Measurements from ENCODE around the gene GEMIN8.

DNA sequence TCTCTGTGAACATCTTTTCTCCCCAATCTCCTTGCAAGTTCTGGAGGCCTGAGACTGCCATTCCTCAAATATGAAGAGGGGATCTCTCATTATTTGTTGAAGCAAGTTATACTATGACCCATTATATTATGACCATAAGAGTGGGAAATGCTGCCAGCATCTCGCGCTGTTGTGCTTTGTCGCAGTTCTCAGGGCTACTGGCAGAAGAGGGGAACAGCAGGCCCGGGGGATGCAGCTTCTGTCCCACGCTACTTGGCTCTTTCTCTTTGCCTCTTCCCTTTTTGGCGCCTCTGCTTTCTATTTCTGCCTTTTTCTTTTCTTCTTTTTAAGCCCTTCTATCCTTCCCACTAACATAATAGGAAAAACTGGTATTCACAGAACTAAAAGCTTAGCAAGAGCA is 64.2 kb downstream of the GEMIN8 start:
- TF ChIP-seq, protein P1, sequence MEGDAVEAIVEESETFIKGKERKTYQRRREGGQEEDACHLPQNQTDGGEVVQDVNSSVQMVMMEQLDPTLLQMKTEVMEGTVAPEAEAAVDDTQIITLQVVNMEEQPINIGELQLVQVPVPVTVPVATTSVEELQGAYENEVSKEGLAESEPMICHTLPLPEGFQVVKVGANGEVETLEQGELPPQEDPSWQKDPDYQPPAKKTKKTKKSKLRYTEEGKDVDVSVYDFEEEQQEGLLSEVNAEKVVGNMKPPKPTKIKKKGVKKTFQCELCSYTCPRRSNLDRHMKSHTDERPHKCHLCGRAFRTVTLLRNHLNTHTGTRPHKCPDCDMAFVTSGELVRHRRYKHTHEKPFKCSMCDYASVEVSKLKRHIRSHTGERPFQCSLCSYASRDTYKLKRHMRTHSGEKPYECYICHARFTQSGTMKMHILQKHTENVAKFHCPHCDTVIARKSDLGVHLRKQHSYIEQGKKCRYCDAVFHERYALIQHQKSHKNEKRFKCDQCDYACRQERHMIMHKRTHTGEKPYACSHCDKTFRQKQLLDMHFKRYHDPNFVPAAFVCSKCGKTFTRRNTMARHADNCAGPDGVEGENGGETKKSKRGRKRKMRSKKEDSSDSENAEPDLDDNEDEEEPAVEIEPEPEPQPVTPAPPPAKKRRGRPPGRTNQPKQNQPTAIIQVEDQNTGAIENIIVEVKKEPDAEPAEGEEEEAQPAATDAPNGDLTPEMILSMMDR (IDR thresholded peaks at IDR 0.05 in 2 of 3, conservative IDR thresholded peaks at IDR 0.05 in 1 of 3; ENCODE audit: borderline replicate concordance in 1 of 3, insufficient read depth in 1 of 3, low read depth in 2 of 3, low read length in 2 of 3) = no peak
- no peak for TF ChIP-seq RAD21 (IDR thresholded peaks at IDR 0.05; ENCODE audit: low read depth)
- TF ChIP-seq POLR2AphosphoS5 (IDR thresholded peaks at IDR 0.05; ENCODE audit: low read depth, low read length) = no peak
- TF ChIP-seq, protein P2, sequence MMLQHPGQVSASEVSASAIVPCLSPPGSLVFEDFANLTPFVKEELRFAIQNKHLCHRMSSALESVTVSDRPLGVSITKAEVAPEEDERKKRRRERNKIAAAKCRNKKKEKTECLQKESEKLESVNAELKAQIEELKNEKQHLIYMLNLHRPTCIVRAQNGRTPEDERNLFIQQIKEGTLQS (IDR thresholded peaks at IDR 0.05) = no peak
- TF ChIP-seq, protein P3, sequence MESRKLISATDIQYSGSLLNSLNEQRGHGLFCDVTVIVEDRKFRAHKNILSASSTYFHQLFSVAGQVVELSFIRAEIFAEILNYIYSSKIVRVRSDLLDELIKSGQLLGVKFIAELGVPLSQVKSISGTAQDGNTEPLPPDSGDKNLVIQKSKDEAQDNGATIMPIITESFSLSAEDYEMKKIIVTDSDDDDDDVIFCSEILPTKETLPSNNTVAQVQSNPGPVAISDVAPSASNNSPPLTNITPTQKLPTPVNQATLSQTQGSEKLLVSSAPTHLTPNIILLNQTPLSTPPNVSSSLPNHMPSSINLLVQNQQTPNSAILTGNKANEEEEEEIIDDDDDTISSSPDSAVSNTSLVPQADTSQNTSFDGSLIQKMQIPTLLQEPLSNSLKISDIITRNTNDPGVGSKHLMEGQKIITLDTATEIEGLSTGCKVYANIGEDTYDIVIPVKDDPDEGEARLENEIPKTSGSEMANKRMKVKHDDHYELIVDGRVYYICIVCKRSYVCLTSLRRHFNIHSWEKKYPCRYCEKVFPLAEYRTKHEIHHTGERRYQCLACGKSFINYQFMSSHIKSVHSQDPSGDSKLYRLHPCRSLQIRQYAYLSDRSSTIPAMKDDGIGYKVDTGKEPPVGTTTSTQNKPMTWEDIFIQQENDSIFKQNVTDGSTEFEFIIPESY (IDR thresholded peaks at IDR 0.05; ENCODE audit: extremely low read depth, insufficient replicate concordance, low read length) = no peak
- TF ChIP-seq POLR2A (IDR thresholded peaks at IDR 0.05; ENCODE audit: borderline replicate concordance, extremely low read depth, insufficient read depth, insufficient read length) = no peak
- TF ChIP-seq YY1 (IDR thresholded peaks at IDR 0.05; ENCODE audit: extremely low read depth, insufficient replicate concordance, low read depth, low read length) = no peak
- no peak for TF ChIP-seq EZH2 (IDR thresholded peaks at IDR 0.05)
- TF ChIP-seq, protein P4, sequence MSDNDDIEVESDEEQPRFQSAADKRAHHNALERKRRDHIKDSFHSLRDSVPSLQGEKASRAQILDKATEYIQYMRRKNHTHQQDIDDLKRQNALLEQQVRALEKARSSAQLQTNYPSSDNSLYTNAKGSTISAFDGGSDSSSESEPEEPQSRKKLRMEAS (IDR thresholded peaks at IDR 0.05) = no peak
- TF ChIP-seq JUND (IDR thresholded peaks at IDR 0.05) = no peak
- TF ChIP-seq, protein P5, sequence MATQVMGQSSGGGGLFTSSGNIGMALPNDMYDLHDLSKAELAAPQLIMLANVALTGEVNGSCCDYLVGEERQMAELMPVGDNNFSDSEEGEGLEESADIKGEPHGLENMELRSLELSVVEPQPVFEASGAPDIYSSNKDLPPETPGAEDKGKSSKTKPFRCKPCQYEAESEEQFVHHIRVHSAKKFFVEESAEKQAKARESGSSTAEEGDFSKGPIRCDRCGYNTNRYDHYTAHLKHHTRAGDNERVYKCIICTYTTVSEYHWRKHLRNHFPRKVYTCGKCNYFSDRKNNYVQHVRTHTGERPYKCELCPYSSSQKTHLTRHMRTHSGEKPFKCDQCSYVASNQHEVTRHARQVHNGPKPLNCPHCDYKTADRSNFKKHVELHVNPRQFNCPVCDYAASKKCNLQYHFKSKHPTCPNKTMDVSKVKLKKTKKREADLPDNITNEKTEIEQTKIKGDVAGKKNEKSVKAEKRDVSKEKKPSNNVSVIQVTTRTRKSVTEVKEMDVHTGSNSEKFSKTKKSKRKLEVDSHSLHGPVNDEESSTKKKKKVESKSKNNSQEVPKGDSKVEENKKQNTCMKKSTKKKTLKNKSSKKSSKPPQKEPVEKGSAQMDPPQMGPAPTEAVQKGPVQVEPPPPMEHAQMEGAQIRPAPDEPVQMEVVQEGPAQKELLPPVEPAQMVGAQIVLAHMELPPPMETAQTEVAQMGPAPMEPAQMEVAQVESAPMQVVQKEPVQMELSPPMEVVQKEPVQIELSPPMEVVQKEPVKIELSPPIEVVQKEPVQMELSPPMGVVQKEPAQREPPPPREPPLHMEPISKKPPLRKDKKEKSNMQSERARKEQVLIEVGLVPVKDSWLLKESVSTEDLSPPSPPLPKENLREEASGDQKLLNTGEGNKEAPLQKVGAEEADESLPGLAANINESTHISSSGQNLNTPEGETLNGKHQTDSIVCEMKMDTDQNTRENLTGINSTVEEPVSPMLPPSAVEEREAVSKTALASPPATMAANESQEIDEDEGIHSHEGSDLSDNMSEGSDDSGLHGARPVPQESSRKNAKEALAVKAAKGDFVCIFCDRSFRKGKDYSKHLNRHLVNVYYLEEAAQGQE (IDR thresholded peaks at IDR 0.05; ENCODE audit: low read depth) = no peak
- no peak for TF ChIP-seq ZFX (IDR thresholded peaks at IDR 0.05)
- TF ChIP-seq SP1 (IDR thresholded peaks at IDR 0.05; ENCODE audit: low read depth) = no peak

All from HCT116 (cell line).